K562 (cell line): ENCODE results near the gene RIT1. TPM values are rescaled to one million over a fixed set of nuclear protein-coding genes. Genes with fewer than 3 reads are reported as not detected.
A peak's percentile ranks its signal among the peaks of the same experiment; 100 is the strongest.

Experiments used
- ATAC-seq: fragments of 200-7000 bp; cut with Tn5 transposase; 3 replicates; pipeline ENCODE4 v1.9.1; 2020; ENCODE audit warnings: moderate library complexity
- BruUV-seq: library from RNA; stranded (reverse); fragments of 400-500 nt; replicated peaks from 2 replicates; lab custom pipeline; 2021; lab: Mats Ljungman, UMichigan
- CTCF ChIA-PET: fragments of 300-600 bp; formaldehyde crosslinking; extraction: SDS; loops from one replicate; lab custom pipeline; 2021; ENCODE audit warnings: low intra/inter-chr PET ratio; lab: Yijun Ruan, JAX
- POLR2A ChIA-PET: fragments of 300-600, 350-650 bp; sonication (Branson Sonifier 250); formaldehyde crosslinking; extraction: SDS; loops from one replicate; lab custom pipeline; 2021; ENCODE audit warnings: antibody characterized with exemption, inconsistent platforms; lab: Yijun Ruan, JAX
- DNase-seq, 4 experiments: peaks; one replicate each; pipeline versions ENCODE4 v3.0.0 to v3.0.0-alpha.2; 2011 to 2018; ENCODE audit warnings: low spot score in 3 of 4, mixed read lengths in 3 of 4; ENCODE audit errors: extremely low read depth in 1 of 4
- FAIRE-seq: peaks from 2 replicates; lab custom pipeline; 2011; peaks lifted over from hg19 to GRCh38; lab: Jason Lieb, UNC
- H2AFZ ChIP-seq: 2 replicates; pipeline ENCODE4 v1.6.0; 2011; ENCODE audit warnings: low read depth, low read length, control low read depth, inconsistent platforms
- H3K27ac ChIP-seq: fragments of 200-600 bp; 3 replicates; pipeline ENCODE4 v1.8.0; 2011; ENCODE audit warnings: low read depth, mild to moderate bottlenecking, control low read depth, inconsistent platforms, low read length, moderate library complexity, mixed read lengths; ENCODE audit errors: extremely low read depth
- H3K27me3 ChIP-seq, 2 experiments: fragments of 300-600 bp in 1 of 2; 2 replicates in 1 of 2; 3 replicates in 1 of 2; pipeline versions ENCODE4 v1.6.0 to v1.8.0; 2011; ENCODE audit warnings: inconsistent platforms in 2 of 2, low read length in 2 of 2, mild to moderate bottlenecking in 1 of 2, mixed read lengths in 1 of 2, moderate library complexity in 1 of 2; ENCODE audit not compliant: control insufficient read depth in 2 of 2, insufficient read depth in 2 of 2
- H3K36me3 ChIP-seq: fragments of 300-600 bp; 3 replicates; pipeline ENCODE4 v1.8.0; 2011; ENCODE audit warnings: mild to moderate bottlenecking, low read length, inconsistent platforms; ENCODE audit not compliant: control insufficient read depth, insufficient read depth
- H3K4me1 ChIP-seq, 2 experiments: fragments of 200-600 bp in 1 of 2; replicated peaks in 1 of 2; 2 replicates in 1 of 2; 3 replicates in 1 of 2; pipeline versions ENCODE4 v1.5.1 to v1.8.0; 2011; ENCODE audit warnings: inconsistent platforms in 2 of 2, low read length in 2 of 2, mild to moderate bottlenecking in 1 of 2, mixed read lengths in 1 of 2, moderate library complexity in 1 of 2; ENCODE audit not compliant: control insufficient read depth in 2 of 2, insufficient read depth in 2 of 2
- H3K4me2 ChIP-seq: 2 replicates; pipeline ENCODE4 v1.6.1; 2011; ENCODE audit warnings: low read length, control low read depth, inconsistent platforms, mixed read lengths; ENCODE audit not compliant: insufficient read depth
- H3K4me3 ChIP-seq: fragments of 200-600 bp; sonication (generic), shearing (Covaris generic); 2 replicates; pipeline ENCODE4 v1.5.1; 2016; ENCODE audit warnings: control low read depth, inconsistent platforms
- H3K79me2 ChIP-seq: fragments of 200-600 bp; 3 replicates; pipeline ENCODE4 v1.8.0; 2011; ENCODE audit warnings: low read length, inconsistent platforms; ENCODE audit not compliant: control insufficient read depth, insufficient read depth
- H3K9ac ChIP-seq, 2 experiments: 2 replicates each; pipeline versions ENCODE4 v1.6.0 to v1.6.1; 2011; ENCODE audit warnings: low read depth in 2 of 2, low read length in 2 of 2, control low read depth in 1 of 2, inconsistent platforms in 1 of 2, mild to moderate bottlenecking in 1 of 2, mixed read lengths in 1 of 2; ENCODE audit not compliant: insufficient read depth in 1 of 2
- H3K9me1 ChIP-seq: one replicate; pipeline ENCODE4 v1.6.0; 2011; ENCODE audit warnings: inconsistent platforms, mild to moderate bottlenecking, low read length, moderate library complexity; ENCODE audit not compliant: control insufficient read depth, insufficient read depth
- H3K9me3 ChIP-seq: replicated peaks from 2 replicates; pipeline ENCODE4 v1.5.1; 2011; ENCODE audit warnings: low read depth, low read length, inconsistent platforms; ENCODE audit not compliant: control insufficient read depth, insufficient read depth
- H4K20me1 ChIP-seq: replicated peaks from 2 replicates; pipeline ENCODE4 v1.6.1; 2011; ENCODE audit warnings: low read length, inconsistent platforms, mixed read lengths; ENCODE audit not compliant: control insufficient read depth, insufficient read depth
- CHD2 ChIP-seq: IDR thresholded peaks from 2 replicates; pipeline ENCODE4 v1.6.1; 2011; ENCODE audit warnings: low read depth, low read length
- E2F3 ChIP-seq: fragments of 250-450 bp; sonication (Bioruptor Pico); IDR thresholded peaks from 2 replicates; pipeline ENCODE4 v1.4.0; 2020; ENCODE audit warnings: mild to moderate bottlenecking
- HMG20A ChIP-seq: fragments of 450-650 bp; formaldehyde crosslinking; conservative IDR thresholded peaks from 2 replicates; pipeline ENCODE4 v1.4.0; 2020; ENCODE audit warnings: mild to moderate bottlenecking, mixed read lengths
- MEF2D ChIP-seq: conservative IDR thresholded peaks from 2 replicates; pipeline ENCODE4 v1.6.1; 2016; ENCODE audit warnings: low read depth, missing genetic modification characterization, missing compliant biosample characterization
- NR2C2 ChIP-seq, 2 experiments: fragments of 200-800 bp in 1 of 2; sonication (Bioruptor generic) in 1 of 2; sonication (generic) in 1 of 2; formaldehyde crosslinking in 1 of 2; IDR thresholded peaks; 2 replicates each; pipeline versions ENCODE4 v1.6.1 to v1.8.0; 2016 to 2022; ENCODE audit warnings: mild to moderate bottlenecking in 1 of 2, missing compliant biosample characterization in 1 of 2, missing genetic modification characterization in 1 of 2, missing genetic modification reagents in 1 of 2
- PHF21A ChIP-seq: fragments of 450-650 bp; IDR thresholded peaks from 2 replicates; pipeline ENCODE4 v1.6.1; 2017; ENCODE audit warnings: low read depth, borderline replicate concordance
- PTRF ChIP-seq: fragments of 450-650 bp; IDR thresholded peaks from 2 replicates; pipeline ENCODE4 v1.6.1; 2016; ENCODE audit warnings: mild to moderate bottlenecking, missing genetic modification characterization, missing compliant biosample characterization
- ZNF134 ChIP-seq: fragments of 250-450 bp; sonication (Bioruptor Pico); conservative IDR thresholded peaks from 2 replicates; pipeline ENCODE4 v1.4.0; 2020
- ZNF764 ChIP-seq: fragments of 250-450 bp; sonication (Bioruptor Pico); IDR thresholded peaks from 2 replicates; pipeline ENCODE4 v1.4.0; 2020; ENCODE audit warnings: low read depth, mild to moderate bottlenecking, moderate library complexity
- WGBS: fragments of 100-300 bp; shearing (Covaris generic); methylation state at CpG from one replicate; pipeline ENCODE4 v1.1.6; 2016; ENCODE audit warnings: low coverage, mixed read lengths; ENCODE audit not compliant: insufficient coverage; ENCODE audit errors: missing lambda C conversion rate; 5-methylcytosine and 5-hydroxymethylcytosine counted together
- in situ Hi-C: fragments of 300-500 bp; cut with MboI; formaldehyde crosslinking; loops from 4 replicates; pipeline ENCODE4 v1.15.0; 2018; ENCODE audit warnings: inconsistent platforms, mixed read lengths
- intact Hi-C: fragments of 100-400 bp; cut with micrococcal nuclease; formaldehyde crosslinking; loops from 2 replicates; pipeline ENCODE4 v1.14.2; 2022
- polyA plus RNA-seq, 8 experiments: library from polyadenylated mRNA; depleted of rRNA in 4 of 8; stranded (reverse) in 5 of 8; unstranded in 3 of 8; fragments of >200 nt; fragmentation: Nextera tagmentation in 2 of 8; fragmentation: Illumina TruSeq in 1 of 8; extraction: Ambion mirVana in 2 of 8; extraction: Trizol in 1 of 8; gene quantifications; 2 replicates each; pipeline versions ENCODE4 v1.2.1 to v1.2.3, GENCODE V29; 2011 to 2014; ENCODE audit warnings: inconsistent platforms in 1 of 8, missing spikeins in 1 of 8
- total RNA-seq, 7 experiments: library from RNA; depleted of rRNA in 6 of 7; stranded (reverse); fragments of >200 nt in 6 of 7; fragmentation: Illumina TruSeq in 2 of 7; extraction: Trizol in 2 of 7; gene quantifications; 2 replicates each; pipeline versions ENCODE4 v1.2.1 to v1.2.3, GENCODE V29; 2011 to 2021; ENCODE audit warnings: low replicate concordance in 1 of 7

The RIT1 gene
- total and polyA plus RNA-seq, 9 of the 15 experiments (the other 6 are each of a cell fraction or from before 2014, with no cell fraction given), result 13.5 to 57.6 (median 22.9) TPM

DNA sequence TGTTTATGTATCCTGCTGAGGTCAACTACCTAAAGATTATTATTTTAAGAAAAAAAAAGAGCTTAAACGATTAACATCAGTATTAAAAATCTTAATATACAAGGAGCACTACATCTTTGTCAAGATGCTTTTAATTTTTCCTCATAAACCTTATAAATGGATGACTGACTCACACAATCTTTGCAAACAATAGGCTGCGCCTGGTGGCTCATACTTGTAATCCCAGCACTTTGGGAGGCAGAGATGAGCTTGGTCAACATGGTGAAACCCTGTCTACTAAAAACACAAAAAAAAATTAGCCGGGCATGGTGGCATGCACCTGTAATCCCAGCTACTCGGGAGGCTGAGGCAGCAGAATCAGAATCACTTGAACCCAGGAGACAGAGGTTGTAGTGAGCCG, 21.3 kb upstream of the RIT1 start:
- Histone ChIP-seq H3K4me1 (peaks cover 12 to 13% of the 10 kb centered on the region in 2 experiments; a peak in 4 of 5 replicates), H4K20me1 (0 out of 2 replicates have a peak, but pooled peaks cover 5% of the 10 kb centered on the region), H3K4me2 (peak overlapping the region; percentile 43; the same call in 1 of the 2 replicates), H3K9me3 (no peaks in the 10 kb centered on the region), H3K4me3 (peak overlapping the region; percentile 81), H3K27me3 (no peaks in the 10 kb centered on the region), H3K79me2 (peaks cover 63% of the 10 kb centered on the region), H3K9ac (0 out of 4 replicates have a peak overlapping the region, but pooled peaks of 1 of the 2 experiments have one; percentile 9), H3K9me1 (no peaks in the 10 kb centered on the region), H2AFZ (no peak overlapping the region), H3K27ac (no peak overlapping the region; the same call in 2 of the 3 replicates), H3K36me3 (peaks cover 63% of the 10 kb centered on the region)
- TF ChIP-seq HMG20A (CRISPR knock-in tag), result no peak
- no peak for TF ChIP-seq CHD2
- TF ChIP-seq PHF21A, result no peak
- no peak for TF ChIP-seq ZNF134
- no peak for TF ChIP-seq E2F3 (CRISPR knock-in tag)
- ChIA-PET CTCF (no interaction called here), POLR2A (interaction anchor here (0.6 to 6.3 kb wide), 17 partner anchors 10 to 271 kb away, joined by 3 to 100 read pairs (median 4); partner anchors contain the start of gene SYT11)
- ATAC-seq, result no peak
- no peak for FAIRE-seq
- no TSS peak for BruUV-seq
- WGBS, result 49% methylated on average over 5 of the region's 5 CpGs
- DNase-seq, result no peak
- in situ Hi-C loops, result loop anchor here (5.0 kb wide), 1 partner anchor 135 kb away; no protein-coding TSS in a partner anchor
- intact Hi-C loops, result loop anchor here (2.0 to 10.0 kb wide), 2 partner anchors 74 to 192 kb away; partner anchors contain the start of gene SYT11

DNA sequence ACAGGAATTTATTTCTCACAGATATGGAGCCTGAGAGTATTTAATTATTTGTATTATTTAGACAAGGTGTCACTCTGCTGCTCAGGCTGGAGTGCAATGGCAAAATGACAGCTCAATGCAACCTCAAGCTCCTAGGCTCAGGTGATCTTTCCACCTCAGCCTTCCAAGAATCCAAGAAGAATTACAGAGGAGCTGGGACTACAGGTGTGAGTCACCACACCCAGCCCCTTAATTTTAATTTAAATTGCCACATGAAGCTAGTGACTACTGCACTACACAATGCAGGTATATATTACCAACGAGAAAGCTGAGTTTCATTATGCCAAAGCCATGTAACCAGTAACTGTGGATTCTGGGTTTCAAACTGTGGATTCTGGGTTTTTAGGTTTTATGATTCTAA, 20.9 kb upstream of the RIT1 start:
- intact Hi-C loops, result loop anchor here (2.0 to 10.0 kb wide), 2 partner anchors 73 to 193 kb away; partner anchors contain the start of gene SYT11
- Histone ChIP-seq H3K4me2 (peak overlapping the region; percentile 37; the same call in 1 of the 2 replicates), H3K36me3 (peaks cover 67% of the 10 kb centered on the region), H3K27ac (peak overlapping the region; percentile 3; the same call in 1 of the 3 replicates), H3K9ac (peak overlapping the region; percentile 9 to 62; a peak in 1 of 4 replicates), H3K27me3 (no peaks in the 10 kb centered on the region), H3K79me2 (peaks cover 66% of the 10 kb centered on the region), H3K9me1 (no peaks in the 10 kb centered on the region), H3K4me1 (peaks cover 12 to 13% of the 10 kb centered on the region in 2 experiments; a peak in 4 of 5 replicates), H3K9me3 (no peaks in the 10 kb centered on the region), H2AFZ (no peak overlapping the region), H3K4me3 (peak overlapping the region; percentile 81; the same call in 1 of the 2 replicates), H4K20me1 (0 out of 2 replicates have a peak, but pooled peaks cover 5% of the 10 kb centered on the region)
- no peak for DNase-seq
- WGBS, result 75% methylated on average over 1 of the region's 1 CpG
- POLR2A ChIA-PET, result interaction anchor here (0.6 to 6.3 kb wide), 13 partner anchors 11 to 168 kb away, joined by 3 to 100 read pairs (median 4); no protein-coding TSS in a partner anchor
- TF ChIP-seq PTRF (no peak), MEF2D (tag) (no peak), NR2C2 (CRISPR knock-in tag; IDR thresholded peaks at IDR 0.05) (no peak), NR2C2 (tag; IDR thresholded peaks at IDR 0.05) (no peak), ZNF764 (CRISPR knock-in tag) (no peak)
- ATAC-seq, result no peak
- in situ Hi-C loops, result loop anchor here (5.0 kb wide), 1 partner anchor 135 kb away; no protein-coding TSS in a partner anchor
- no TSS peak for BruUV-seq
- no peak for FAIRE-seq
- CTCF ChIA-PET, result no interaction called here
